Testis (tissue), 2 donors: ENCODE results near the gene MLST8.

Source experiments
- CTCF ChIP-seq, 3 experiments: fragments of 450-650 bp in 2 of 3; fragments of 200-600 bp in 1 of 3; sonication (generic) in 1 of 3; IDR thresholded peaks; one replicate each; pipeline ENCODE4 v1.5.1; 2016 to 2019; ENCODE audit warnings: antibody characterized with exemption in 3 of 3, mild to moderate bottlenecking in 2 of 3, moderate library complexity in 1 of 3
- POLR2A ChIP-seq: fragments of 450-650 bp; IDR thresholded peaks from one replicate; pipeline ENCODE4 v1.6.1; 2017; ENCODE audit warnings: antibody characterized with exemption, mild to moderate bottlenecking, moderate library complexity

GRCh38 chr16:2173366-2173765 is 31.9 kb upstream of the MLST8 start:
- TF ChIP-seq CTCF (IDR thresholded peaks at IDR 0.05) (no peak), POLR2A (no peak)
